HepG2 (cell line): ENCODE data around the gene TBXA2R. TPM values are rescaled to one million over a fixed set of nuclear protein-coding genes. Genes with fewer than 3 reads are reported as not detected.

Experiments used
- ATAC-seq: fragments of 200-7000 bp; cut with Tn5 transposase; 3 replicates; pipeline ENCODE4 v1.9.1; 2020; ENCODE audit warnings: mild to moderate bottlenecking, moderate library complexity
- BruUV-seq: library from RNA; stranded (reverse); fragments of 400-500 nt; replicated peaks from 2 replicates; lab custom pipeline; 2021; lab: Mats Ljungman, UMichigan
- CTCF ChIA-PET: fragments of 300-600 bp; formaldehyde crosslinking; extraction: SDS; loops from one replicate; lab custom pipeline; 2021; ENCODE audit warnings: low total read pairs, inconsistent platforms, low intra/inter-chr PET ratio; lab: Yijun Ruan, JAX
- POLR2A ChIA-PET: fragments of 350-600 bp; sonication (Branson Sonifier 250); formaldehyde crosslinking; loops from one replicate; lab custom pipeline; 2020; ENCODE audit warnings: antibody characterized with exemption, inconsistent platforms; lab: Yijun Ruan, JAX
- DNase-seq: peaks from one replicate; pipeline ENCODE4 v3.0.0-alpha.2; 2015; ENCODE audit warnings: low spot score
- FAIRE-seq: peaks from 3 replicates; lab custom pipeline; 2011; peaks lifted over from hg19 to GRCh38; lab: Jason Lieb, UNC
- H2AFZ ChIP-seq: one replicate; pipeline ENCODE4 v1.6.1; 2011; ENCODE audit warnings: low read length, inconsistent platforms
- H3K27ac ChIP-seq: fragments of 300-600 bp; 3 replicates; pipeline ENCODE4 v1.8.0; 2011; ENCODE audit warnings: mixed run types, mild to moderate bottlenecking, mixed read lengths, low read length, inconsistent platforms; ENCODE audit not compliant: insufficient read depth; ENCODE audit errors: extremely low read length
- H3K27me3 ChIP-seq, 2 experiments: fragments of 200-600 bp in 1 of 2; 2 replicates in 1 of 2; 3 replicates in 1 of 2; pipeline versions ENCODE4 v1.6.0 to v1.8.0; 2011; ENCODE audit warnings: low read length in 2 of 2, mild to moderate bottlenecking in 2 of 2, moderate library complexity in 2 of 2, inconsistent platforms in 1 of 2; ENCODE audit not compliant: insufficient read depth in 2 of 2, control insufficient read depth in 1 of 2
- H3K36me3 ChIP-seq, 2 experiments: fragments of 200-600 bp in 1 of 2; replicated peaks in 1 of 2; 2 replicates in 1 of 2; 3 replicates in 1 of 2; pipeline versions ENCODE4 v1.5.1 to v1.8.0; 2011; ENCODE audit warnings: low read length in 2 of 2, inconsistent platforms in 1 of 2; ENCODE audit not compliant: insufficient read depth in 2 of 2, control insufficient read depth in 1 of 2
- H3K4me1 ChIP-seq: 2 replicates; pipeline ENCODE4 v1.5.1; 2012; ENCODE audit warnings: low read length, inconsistent platforms; ENCODE audit not compliant: insufficient read depth
- H3K4me2 ChIP-seq: 2 replicates; pipeline ENCODE4 v1.6.0; 2011; ENCODE audit warnings: low read depth, low read length, inconsistent platforms
- H3K4me3 ChIP-seq, 3 experiments: fragments of 200-600 bp in 1 of 3; sonication (generic), shearing (Covaris generic) in 1 of 3; replicated peaks in 1 of 3; 2 replicates each; pipeline ENCODE4 v1.5.1; 2011 to 2016; ENCODE audit warnings: low read length in 3 of 3, inconsistent platforms in 2 of 3, low read depth in 2 of 3, mild to moderate bottlenecking in 2 of 3, control low read depth in 1 of 3, mixed read lengths in 1 of 3; ENCODE audit not compliant: insufficient read depth in 1 of 3
- H3K79me2 ChIP-seq: one replicate; pipeline ENCODE4 v1.6.1; 2011; ENCODE audit warnings: low read length, inconsistent platforms; ENCODE audit not compliant: insufficient read depth
- H3K9ac ChIP-seq: 2 replicates; pipeline ENCODE4 v1.6.0; 2011; ENCODE audit warnings: mild to moderate bottlenecking, low read depth, low read length, inconsistent platforms; ENCODE audit not compliant: insufficient read depth
- H3K9me3 ChIP-seq: 2 replicates; pipeline ENCODE4 v1.5.1; 2012; ENCODE audit warnings: mild to moderate bottlenecking, low read length
- H4K20me1 ChIP-seq: 2 replicates; pipeline ENCODE4 v1.6.0; 2011; ENCODE audit warnings: inconsistent platforms, mild to moderate bottlenecking, low read length, moderate library complexity; ENCODE audit not compliant: insufficient read depth
- MAZ ChIP-seq, 2 experiments: sonication (generic) in 1 of 2; formaldehyde crosslinking in 1 of 2; IDR thresholded peaks; 2 replicates each; pipeline versions ENCODE4 v1.5.0 to v1.6.1; 2012 to 2020; ENCODE audit warnings: low read depth in 2 of 2, mild to moderate bottlenecking in 2 of 2, borderline replicate concordance in 1 of 2, improper control_type of control experiment in 1 of 2, low read length in 1 of 2, missing genetic modification reagents in 1 of 2, moderate library complexity in 1 of 2
- MXD4 ChIP-seq: IDR thresholded peaks from 2 replicates; pipeline ENCODE4 v1.6.1; 2016; ENCODE audit warnings: mild to moderate bottlenecking, missing biosample characterization, missing genetic modification reagents
- SAP130 ChIP-seq: IDR thresholded peaks from 2 replicates; pipeline ENCODE4 v1.6.1; 2016; ENCODE audit warnings: low read depth
- SIN3A ChIP-seq: IDR thresholded peaks from 2 replicates; pipeline ENCODE4 v1.6.1; 2011; ENCODE audit warnings: low read depth, mild to moderate bottlenecking, control low read depth, low read length, borderline replicate concordance
- SMYD3 ChIP-seq: sonication (generic); formaldehyde crosslinking; IDR thresholded peaks from 2 replicates; pipeline ENCODE4 v1.8.1; 2023; ENCODE audit warnings: mild to moderate bottlenecking, missing genetic modification reagents
- SOX5 ChIP-seq: IDR thresholded peaks from 2 replicates; pipeline ENCODE4 v1.6.1; 2016; ENCODE audit warnings: borderline replicate concordance
- ZBTB25 ChIP-seq: IDR thresholded peaks from 2 replicates; pipeline ENCODE4 v1.6.1; 2018; ENCODE audit warnings: missing genetic modification reagents
- ZFP91 ChIP-seq: sonication (generic); formaldehyde crosslinking; IDR thresholded peaks from 2 replicates; pipeline ENCODE4 v1.9.0; 2022; ENCODE audit warnings: missing genetic modification reagents, mild to moderate bottlenecking, borderline replicate concordance
- ZNF441 ChIP-seq: sonication (generic); formaldehyde crosslinking; IDR thresholded peaks from 2 replicates; pipeline ENCODE4 v1.7.0; 2021; ENCODE audit warnings: missing genetic modification reagents, borderline replicate concordance
- WGBS: methylation state at CpG from one replicate; pipeline ENCODE4 v1.1.6; 2017; ENCODE audit warnings: low lambda C conversion rate; 5-methylcytosine and 5-hydroxymethylcytosine counted together
- in situ Hi-C: cut with HindIII; loops from 2 replicates; pipeline ENCODE4 v1.10.0; 2017; ENCODE audit warnings: low pct_unique_long_range_greater_than_20kb; ENCODE audit not compliant: extremely low pct_ligation_motif_present
- intact Hi-C: fragments of 100-400 bp; cut with micrococcal nuclease; formaldehyde crosslinking; loops from one replicate; pipeline ENCODE4 v1.10.0; 2022; ENCODE audit not compliant: unreplicated experiment
- polyA plus RNA-seq, 8 experiments: library from polyadenylated mRNA; depleted of rRNA in 3 of 8; stranded (reverse) in 7 of 8; unstranded in 1 of 8; fragments of >200 nt; fragmentation: Illumina TruSeq in 4 of 8; extraction: Trizol in 4 of 8; gene quantifications; 2 replicates each; pipeline versions ENCODE4 v1.2.1 to v1.2.3, GENCODE V29; 2011 to 2016; ENCODE audit warnings: low read depth in 4 of 8, missing spikeins in 1 of 8, mixed read lengths in 1 of 8; ENCODE audit not compliant: insufficient read depth in 1 of 8
- total RNA-seq, 5 experiments: library from RNA; depleted of rRNA; stranded (reverse); fragments of >200 nt; fragmentation: Illumina TruSeq; extraction: Trizol; gene quantifications; 2 replicates each; pipeline ENCODE4 v1.2.3, GENCODE V29; 2016; ENCODE audit warnings: low read depth in 1 of 5
- TF ChIP-seq, protein P1 (sequence below): sonication (generic); formaldehyde crosslinking; IDR thresholded peaks from 2 replicates; pipeline ENCODE4 v1.9.0; 2022; ENCODE audit warnings: low read depth, missing genetic modification reagents

Gene TBXA2R
- total and polyA plus RNA-seq, 2 of the 13 experiments (the other 11 are each of a cell fraction or from before 2014, with no cell fraction given) = 0.09 TPM; not detected in 1

- DNase-seq (no peak), FAIRE-seq (no peak), ATAC-seq (no peak)
- in situ Hi-C loops = no loop called here
- Histone ChIP-seq H3K27ac (peak within 1 kb of the TSS; percentile 63), H3K27me3 (no peaks in the 10 kb centered on the region), H2AFZ (no peak within 1 kb of the TSS), H3K36me3 (no peaks in the 10 kb centered on the region; a peak in 1 of 5 replicates), H3K9me3 (no peaks in the 10 kb centered on the region), H3K4me1 (peaks cover 41% of the 10 kb centered on the region), H4K20me1 (peaks cover 4% of the 10 kb centered on the region), H3K4me3 (peak within 1 kb of the TSS; percentile 81 to 94 (median 92)), H3K79me2 (peaks cover 2% of the 10 kb centered on the region)
- WGBS = 0% methylated on average over 2 of the region's 30 CpGs
- POLR2A ChIA-PET = no interaction called here
- no TSS peak for BruUV-seq
- peak; percentile 30 for TF ChIP-seq SAP130
- peak; percentile 1; the same call in 1 of the 2 replicates for TF ChIP-seq ZFP91 (CRISPR knock-in tag)
- TF ChIP-seq, protein P1, sequence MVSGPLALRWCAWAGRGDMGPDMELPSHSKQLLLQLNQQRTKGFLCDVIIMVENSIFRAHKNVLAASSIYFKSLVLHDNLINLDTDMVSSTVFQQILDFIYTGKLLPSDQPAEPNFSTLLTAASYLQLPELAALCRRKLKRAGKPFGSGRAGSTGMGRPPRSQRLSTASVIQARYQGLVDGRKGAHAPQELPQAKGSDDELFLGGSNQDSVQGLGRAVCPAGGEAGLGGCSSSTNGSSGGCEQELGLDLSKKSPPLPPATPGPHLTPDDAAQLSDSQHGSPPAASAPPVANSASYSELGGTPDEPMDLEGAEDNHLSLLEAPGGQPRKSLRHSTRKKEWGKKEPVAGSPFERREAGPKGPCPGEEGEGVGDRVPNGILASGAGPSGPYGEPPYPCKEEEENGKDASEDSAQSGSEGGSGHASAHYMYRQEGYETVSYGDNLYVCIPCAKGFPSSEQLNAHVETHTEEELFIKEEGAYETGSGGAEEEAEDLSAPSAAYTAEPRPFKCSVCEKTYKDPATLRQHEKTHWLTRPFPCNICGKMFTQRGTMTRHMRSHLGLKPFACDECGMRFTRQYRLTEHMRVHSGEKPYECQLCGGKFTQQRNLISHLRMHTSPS (CRISPR knock-in tag) = no peak
- 0 out of 2 replicates have a peak, but pooled peaks have one; percentile 3 for TF ChIP-seq SOX5
- no peak for TF ChIP-seq MAZ (IDR thresholded peaks at IDR 0.05; ENCODE audit: borderline replicate concordance, low read depth, low read length)
- TF ChIP-seq MAZ (CRISPR knock-in tag; IDR thresholded peaks at IDR 0.05; ENCODE audit: low read depth) = 0 out of 2 replicates have a peak, but pooled peaks have one; percentile 13
- TF ChIP-seq MXD4 (CRISPR knock-in tag) = 0 out of 2 replicates have a peak, but pooled peaks have one; percentile 12
- peak; percentile 94; the same call in 1 of the 2 replicates for TF ChIP-seq ZNF441 (CRISPR knock-in tag)
- TF ChIP-seq SMYD3 (CRISPR knock-in tag) = no peak
- peak; percentile 26; the same call in 1 of the 2 replicates for TF ChIP-seq SIN3A
- TF ChIP-seq ZBTB25 (CRISPR knock-in tag) = 0 out of 2 replicates have a peak, but pooled peaks have one; percentile 1
- TF ChIP-seq, all 625 proteins: peak for 8
- Histone ChIP-seq H3K9ac (peak within 1 kb of the TSS; percentile 87), H3K4me2 (peak within 1 kb of the TSS; percentile 77)
- CTCF ChIA-PET = no interaction called here
- intact Hi-C loops = loop anchor here (5.0 kb wide), 1 partner anchor 66 kb away; the partner anchor contains the start of gene FZR1
Measured at GRCh38 chr19:3572855-3573161, 33.9 kb downstream of the TBXA2R start, which contains the start of gene HMG20B. Gene HMG20B, plus strand, starts transcription at chr19:3572944. Its CDS starts 366 bp downstream, at chr19:3573310.
